Ecto neural progenitor cell (in vitro differentiated cells): ENCODE results near the gene ADCY5.

Source experiments
- DNase-seq: peaks from one replicate; pipeline ENCODE4 v3.0.0-alpha.2; 2018; ENCODE audit warnings: low spot score

ADCY5 gene

DNA sequence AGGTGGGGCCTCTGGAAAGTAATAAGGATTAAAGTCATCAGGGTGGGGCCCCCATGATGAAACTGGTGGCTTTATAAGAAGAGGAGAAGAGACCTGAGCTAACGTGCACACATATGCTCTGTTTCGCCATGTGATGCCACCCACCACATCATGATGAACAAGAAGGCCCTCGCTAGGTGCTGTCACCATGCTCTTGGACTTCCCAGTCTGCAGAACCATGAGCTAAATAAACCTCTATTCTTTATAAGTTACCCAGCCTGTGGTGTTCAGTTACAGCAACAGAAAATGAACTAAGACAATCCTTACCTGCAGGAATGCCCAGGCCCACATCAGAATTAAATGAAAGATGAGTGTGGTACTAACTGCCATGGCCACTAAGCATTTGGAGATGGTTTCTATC is 79.8 kb downstream of the ADCY5 start:
- no peak for DNase-seq

DNA sequence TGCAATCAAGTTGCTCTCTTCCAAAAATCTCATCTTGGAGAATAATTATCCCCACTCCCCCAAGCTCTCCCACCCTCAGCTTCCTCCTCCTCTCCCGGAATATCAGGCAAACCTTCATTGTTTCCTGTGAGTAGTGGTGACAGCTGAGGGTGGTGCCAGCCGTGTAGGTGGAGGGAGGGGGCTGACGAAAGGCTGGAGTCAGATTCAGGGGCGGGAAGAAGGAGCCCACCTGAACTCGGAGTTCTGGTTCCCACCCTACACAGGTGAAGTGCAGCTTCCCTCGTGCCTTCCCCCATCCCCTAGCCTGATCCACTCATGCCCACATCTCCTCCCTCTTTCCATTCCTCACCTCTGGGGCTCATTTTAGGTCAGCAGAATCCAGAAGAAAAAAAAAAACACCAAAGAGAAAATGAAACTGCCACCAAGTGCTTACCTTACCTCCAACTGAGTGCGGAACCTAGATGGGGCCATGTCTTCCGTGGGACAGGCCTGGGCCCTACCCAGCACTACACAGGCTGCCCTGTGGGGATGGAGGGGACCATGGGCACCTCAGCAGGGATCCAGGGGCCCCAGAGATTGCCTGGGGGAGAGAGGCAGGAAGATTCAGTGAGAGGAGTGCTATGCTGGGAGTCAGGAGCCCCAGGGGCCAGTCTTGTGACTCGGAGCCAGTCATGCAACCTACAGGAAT is 81.3 kb downstream of the ADCY5 start:
- DNase-seq: no peak

- no peak for DNase-seq
Observed at GRCh38 chr3:123365450-123366143, 83.3 kb downstream of the ADCY5 start.

DNA sequence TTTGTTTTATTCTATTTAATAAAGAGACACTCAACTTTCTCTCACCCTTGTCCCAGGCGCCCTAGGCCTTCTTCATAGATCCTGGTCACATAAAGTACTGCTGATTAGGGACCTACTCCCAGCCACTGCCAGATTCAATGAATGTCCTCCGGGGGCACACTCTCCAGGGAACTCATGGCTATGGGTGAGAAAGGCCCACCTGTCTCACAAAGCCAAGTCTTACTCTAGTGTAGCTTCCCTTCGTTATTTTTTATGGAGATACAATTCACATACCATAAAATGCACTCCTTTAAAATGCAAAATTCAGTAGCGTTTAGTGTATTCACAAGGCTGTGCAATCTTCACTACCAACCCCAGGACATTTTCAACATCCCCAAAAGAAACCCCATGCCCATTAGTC is 87.8 kb downstream of the ADCY5 start:
- no peak for DNase-seq

DNA sequence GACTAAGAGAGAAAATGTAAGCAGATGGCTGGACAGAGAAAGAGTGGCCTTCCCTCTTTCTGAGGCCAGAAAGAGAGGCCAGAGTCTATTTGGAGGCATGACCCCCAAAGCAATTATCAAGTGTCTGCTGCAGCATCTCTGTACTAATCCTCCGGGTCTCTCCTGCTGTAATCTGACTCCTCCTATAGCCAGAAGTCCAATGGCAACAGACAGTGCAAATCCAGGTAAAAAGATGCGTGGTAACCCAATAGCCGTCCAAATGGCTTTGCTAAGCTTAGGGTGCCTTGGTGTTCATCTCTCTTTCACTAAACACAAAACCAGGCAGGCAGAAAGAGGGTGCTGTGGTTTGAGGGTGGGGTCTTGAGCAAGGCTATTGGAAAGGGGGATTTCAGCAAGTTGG is 91.6 kb downstream of the ADCY5 start:
- DNase-seq: no peak

GRCh38 chr3:123353850-123354233 is 95.0 kb downstream of the ADCY5 start:
- no peak for DNase-seq

DNA sequence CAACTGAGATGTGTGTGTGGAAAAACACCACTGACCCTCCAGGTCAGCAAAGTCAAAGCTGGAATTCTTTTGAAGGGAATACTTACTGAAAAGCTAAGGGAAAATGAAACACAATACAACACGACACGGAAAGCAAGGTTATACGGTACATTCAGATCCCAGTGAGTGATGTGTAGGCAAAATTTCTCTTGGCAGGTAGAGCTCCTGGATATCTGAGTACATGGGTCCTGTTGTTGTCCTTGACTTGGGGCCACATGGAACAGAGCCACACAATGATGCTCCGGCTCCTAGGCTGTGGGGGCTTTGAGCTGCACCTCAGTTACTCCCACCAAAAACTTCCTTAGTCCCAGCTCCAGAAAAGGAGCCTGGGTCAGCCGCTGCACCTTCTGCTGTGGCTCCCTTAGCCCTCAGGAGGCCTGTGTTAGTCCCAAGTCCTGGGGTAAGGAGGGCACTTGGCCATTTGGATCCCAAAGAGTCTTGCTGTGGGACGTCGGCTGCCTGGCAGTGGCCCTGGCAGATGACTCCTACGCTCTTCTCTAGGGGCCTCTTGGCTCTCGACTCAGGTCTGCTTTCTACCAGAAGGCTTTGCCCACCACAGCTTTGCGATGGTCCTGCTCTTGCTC is 95.6 kb downstream of the ADCY5 start:
- no peak for DNase-seq

DNA sequence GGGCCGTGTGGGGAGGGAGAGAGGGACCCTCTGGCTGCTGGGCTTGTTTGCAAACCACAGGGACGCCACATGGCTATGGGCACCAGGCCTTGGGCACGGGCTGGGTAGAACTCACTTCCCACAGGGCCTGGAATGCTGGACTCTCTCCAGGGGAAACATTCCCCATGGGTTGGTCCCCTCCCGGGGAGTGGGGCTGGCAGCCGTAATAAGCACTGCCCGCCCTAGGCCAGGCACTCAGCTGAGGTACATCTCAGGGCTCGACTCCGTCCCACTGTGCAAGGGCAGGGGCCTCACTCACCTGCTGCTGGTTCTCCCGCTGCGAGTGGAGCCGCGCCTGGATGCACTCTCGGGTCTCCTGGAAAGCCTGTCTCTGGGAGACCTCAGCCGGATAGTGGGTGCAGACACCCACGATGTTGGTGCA is 96.7 kb downstream of the ADCY5 start:
- no peak for DNase-seq

DNA sequence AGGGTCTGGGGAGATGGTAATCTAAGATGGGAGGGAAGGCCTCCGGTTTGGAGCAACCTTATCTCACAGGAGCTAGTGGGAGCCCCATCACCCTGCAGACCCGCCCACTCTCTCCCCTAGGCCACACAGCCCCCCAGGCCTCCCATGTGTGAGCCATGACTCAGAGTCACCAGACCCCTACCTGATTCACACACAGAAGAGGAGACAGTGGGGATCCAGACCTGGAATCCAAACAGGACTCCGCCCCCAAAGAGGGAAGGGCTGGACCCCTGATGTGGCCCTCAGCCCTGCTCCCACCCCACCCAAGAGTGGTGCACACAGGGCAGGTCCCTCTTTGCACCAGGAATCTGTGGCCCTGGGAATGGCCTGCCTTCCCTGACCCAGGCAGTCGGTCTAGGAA is 97.4 kb downstream of the ADCY5 start:
- DNase-seq: no peak

GRCh38 chr3:123350971-123351370 is 97.9 kb downstream of the ADCY5 start:
- no peak for DNase-seq

- DNase-seq: no peak
Observed at GRCh38 chr3:123349566-123350435, 99.1 kb downstream of the ADCY5 start.

- DNase-seq: no peak
Observed at GRCh38 chr3:123349201-123349535, 99.7 kb downstream of the ADCY5 start.

- DNase-seq: no peak
Observed at GRCh38 chr3:123348471-123349200, 100.3 kb downstream of the ADCY5 start.

DNA sequence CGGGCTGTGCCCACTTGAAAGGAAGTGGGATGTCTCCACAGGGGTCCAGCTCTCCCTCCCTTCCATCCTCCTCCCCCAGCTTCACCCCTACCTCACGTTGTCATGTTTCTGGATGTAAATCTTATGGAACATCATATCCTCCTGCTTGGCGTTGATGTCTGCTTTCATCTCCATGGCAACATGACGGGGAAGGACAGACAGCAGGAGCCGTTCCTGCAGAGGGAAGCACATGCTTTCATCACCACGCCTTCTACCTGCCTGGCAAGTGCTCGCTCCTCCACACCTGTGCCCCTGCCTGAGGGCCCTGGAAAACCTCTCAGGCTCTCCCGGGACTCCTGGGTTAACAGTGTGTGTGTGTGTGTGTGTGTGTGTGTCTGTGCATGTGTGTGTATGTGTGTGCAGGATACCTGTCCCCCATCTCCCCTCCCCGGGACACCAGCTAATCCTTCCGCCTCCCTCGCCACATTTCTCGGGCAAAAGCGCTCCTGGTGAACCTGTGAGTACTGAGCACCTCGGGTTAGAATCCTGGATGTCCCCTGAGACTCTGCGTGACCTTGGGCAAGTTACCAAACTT is 101.1 kb downstream of the ADCY5 start:
- no peak for DNase-seq

DNA sequence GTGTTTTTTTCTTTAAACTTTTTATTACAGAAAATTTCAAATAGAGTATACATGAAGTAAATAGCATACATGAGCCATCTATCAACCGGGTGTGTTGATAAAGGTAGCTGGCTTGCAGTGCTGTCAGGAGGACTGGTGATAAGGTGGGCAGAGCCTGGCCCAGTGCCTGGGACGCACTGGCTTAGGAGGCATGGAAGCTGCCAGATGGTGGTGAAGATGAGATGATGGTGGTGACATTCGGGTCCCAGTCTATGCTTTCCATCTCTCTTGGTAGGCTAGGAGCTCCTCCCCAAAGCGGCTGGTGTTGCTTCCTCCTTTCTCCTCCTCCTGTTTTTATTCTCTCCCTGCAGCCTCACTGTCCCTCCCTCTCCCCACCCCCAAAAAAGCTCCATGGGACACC is 101.7 kb downstream of the ADCY5 start:
- no peak for DNase-seq

DNA sequence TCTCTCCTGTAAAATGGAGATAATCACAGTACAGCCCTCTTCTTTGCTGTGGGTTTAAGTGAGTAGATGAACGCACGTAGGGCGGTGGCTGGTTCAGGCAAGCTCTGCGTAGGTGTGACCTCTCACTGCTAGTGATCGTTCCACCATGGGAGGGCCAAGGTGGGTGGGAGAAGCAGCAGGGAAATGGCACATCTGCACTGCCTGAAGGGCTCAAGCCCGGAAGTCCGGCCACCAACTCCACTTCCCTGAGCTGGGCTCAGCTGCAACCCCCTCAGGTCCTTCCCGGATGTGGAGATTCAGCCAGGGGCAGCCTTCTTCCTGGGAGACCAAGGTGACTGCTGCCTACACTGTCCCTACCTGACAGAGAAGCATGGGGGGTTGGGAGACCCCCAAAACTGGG is 102.9 kb downstream of the ADCY5 start:
- DNase-seq: no peak

- no peak for DNase-seq
Observed at GRCh38 chr3:123344907-123345594, 103.8 kb downstream of the ADCY5 start.

DNA sequence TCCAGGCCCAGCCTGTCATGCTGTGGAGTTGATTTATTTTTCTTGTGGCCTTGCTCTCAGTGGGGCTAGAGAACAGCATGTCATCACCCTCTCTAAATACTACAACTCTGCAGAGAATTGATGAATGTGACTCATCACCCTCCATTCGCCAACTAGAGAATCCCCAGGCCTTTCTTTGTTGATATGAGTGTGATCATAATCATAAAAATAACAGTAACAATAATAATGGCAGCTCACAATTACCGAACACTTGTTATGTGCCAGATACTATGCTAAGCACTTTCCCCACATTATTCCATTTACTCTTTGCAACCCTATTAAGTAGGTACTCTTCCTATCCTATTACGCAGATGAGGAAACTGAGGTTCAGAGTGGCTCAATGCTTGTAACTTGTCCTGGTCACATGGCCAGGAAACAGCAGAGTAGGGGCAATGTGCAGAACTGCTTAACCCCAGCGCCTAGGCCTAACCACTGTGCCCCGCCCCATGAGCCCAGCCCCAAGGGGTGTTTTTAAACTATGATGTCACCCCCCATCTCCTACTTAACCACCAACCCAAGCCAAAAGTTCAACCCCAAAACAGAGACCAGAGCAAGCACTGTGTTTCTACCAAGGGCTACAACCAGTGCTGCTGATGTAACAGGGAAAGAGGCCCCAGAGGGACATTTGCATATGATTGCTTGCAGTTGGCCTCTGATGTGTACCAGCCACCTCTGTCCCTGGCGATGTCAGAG is 104.5 kb downstream of the ADCY5 start:
- no peak for DNase-seq

DNA sequence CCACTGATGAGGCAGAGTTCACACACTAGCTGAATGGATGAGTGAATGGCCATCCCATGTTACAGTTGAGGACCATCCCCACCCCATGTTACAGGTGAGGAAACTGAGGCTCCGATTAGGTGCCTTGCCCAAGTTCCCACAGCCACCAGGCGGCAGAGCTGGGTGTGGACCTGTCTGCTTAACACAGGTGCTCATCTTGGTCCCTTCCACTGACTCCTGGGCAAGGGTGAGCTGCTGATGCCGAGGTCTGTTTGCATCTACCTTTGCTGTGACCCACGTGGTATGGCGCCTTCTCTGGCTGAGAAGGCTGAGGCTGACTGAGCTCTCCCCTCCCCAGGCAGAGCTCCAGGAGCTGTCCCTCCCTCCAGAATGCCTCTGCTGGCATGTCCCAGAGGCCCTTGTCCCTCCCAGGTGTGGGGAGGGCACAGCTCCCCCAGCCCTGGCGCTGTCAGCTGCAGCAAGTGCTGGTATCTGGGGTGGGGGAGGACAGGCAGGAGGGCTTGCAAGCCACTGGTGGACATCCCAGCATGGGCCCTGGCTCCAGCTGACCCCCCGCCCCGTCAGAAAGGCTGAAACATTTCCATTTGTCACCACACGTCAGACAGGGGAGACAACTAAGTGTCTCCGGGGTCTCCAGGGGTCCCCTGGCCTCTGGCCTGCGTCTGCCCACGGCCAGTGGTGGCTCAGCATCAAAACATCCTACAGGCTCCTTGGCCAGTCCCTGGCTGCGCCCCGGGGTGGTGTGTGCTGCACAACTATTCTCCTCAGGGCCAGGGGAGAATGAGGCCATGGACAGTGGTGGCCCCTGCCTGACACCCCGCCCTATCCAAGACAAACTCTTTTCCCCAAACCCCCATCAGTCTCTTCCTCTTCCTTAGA is 105.4 kb downstream of the ADCY5 start:
- no peak for DNase-seq
